Activated CD4-positive, alpha-beta T cell treated with anti-CD3 and anti-CD28 coated beads for 36 hours (primary cell): ENCODE data around the gene MLC1. TPM values are rescaled to one million over a fixed set of nuclear protein-coding genes. Genes with fewer than 3 reads are reported as not detected.

Source experiments
- ATAC-seq: fragments of 200-7000 bp; cut with Tn5 transposase; one replicate; pipeline ENCODE4 v1.10.0; 2021; ENCODE audit warnings: mild to moderate bottlenecking, moderate library complexity
- CTCF ChIA-PET: fragments of 350-600 bp; sonication (Branson Sonifier 250); formaldehyde crosslinking; loops from one replicate; lab custom pipeline; 2021; ENCODE audit warnings: antibody characterized with exemption; lab: Charles Lee
- POLR2A ChIA-PET: fragments of 350-600 bp; sonication (Branson Sonifier 250); formaldehyde crosslinking; loops from one replicate; lab custom pipeline; 2021; ENCODE audit warnings: antibody characterized with exemption, inconsistent platforms; lab: Charles Lee
- DNase-seq: peaks from one replicate; pipeline ENCODE4 v3.0.0-alpha.2; 2020
- H3K27ac Mint-ChIP-seq: one replicate; pipeline ENCODE4 v1.8.0; 2021; ENCODE audit warnings: mixed read lengths
- H3K27me3 Mint-ChIP-seq: one replicate; pipeline ENCODE4 v1.8.0; 2021; ENCODE audit warnings: mixed read lengths
- H3K36me3 Mint-ChIP-seq: one replicate; pipeline ENCODE4 v1.8.0; 2021; ENCODE audit warnings: low read depth, mixed read lengths
- H3K4me1 Mint-ChIP-seq: one replicate; pipeline ENCODE4 v1.8.0; 2021; ENCODE audit warnings: mixed read lengths
- H3K4me3 Mint-ChIP-seq: one replicate; pipeline ENCODE4 v1.8.0; 2021; ENCODE audit warnings: mild to moderate bottlenecking, moderate library complexity, mixed read lengths
- H3K9me3 Mint-ChIP-seq: one replicate; pipeline ENCODE4 v1.8.0; 2021; ENCODE audit warnings: low read depth, mixed read lengths
- intact Hi-C, 2 experiments: fragments of 100-400 bp; cut with DNase I in 1 of 2; cut with micrococcal nuclease in 1 of 2; formaldehyde crosslinking; loops; one replicate each; pipeline versions ENCODE4 v1.14.2 to v1.15.1; 2022 to 2024; cut with DNase I, micrococcal nuclease
- total RNA-seq, 2 experiments: library from RNA; stranded (reverse); gene quantifications; one replicate each; pipeline ENCODE4 v1.2.3, GENCODE V29; 2021

Gene MLC1
- total RNA-seq, result not detected

DNA sequence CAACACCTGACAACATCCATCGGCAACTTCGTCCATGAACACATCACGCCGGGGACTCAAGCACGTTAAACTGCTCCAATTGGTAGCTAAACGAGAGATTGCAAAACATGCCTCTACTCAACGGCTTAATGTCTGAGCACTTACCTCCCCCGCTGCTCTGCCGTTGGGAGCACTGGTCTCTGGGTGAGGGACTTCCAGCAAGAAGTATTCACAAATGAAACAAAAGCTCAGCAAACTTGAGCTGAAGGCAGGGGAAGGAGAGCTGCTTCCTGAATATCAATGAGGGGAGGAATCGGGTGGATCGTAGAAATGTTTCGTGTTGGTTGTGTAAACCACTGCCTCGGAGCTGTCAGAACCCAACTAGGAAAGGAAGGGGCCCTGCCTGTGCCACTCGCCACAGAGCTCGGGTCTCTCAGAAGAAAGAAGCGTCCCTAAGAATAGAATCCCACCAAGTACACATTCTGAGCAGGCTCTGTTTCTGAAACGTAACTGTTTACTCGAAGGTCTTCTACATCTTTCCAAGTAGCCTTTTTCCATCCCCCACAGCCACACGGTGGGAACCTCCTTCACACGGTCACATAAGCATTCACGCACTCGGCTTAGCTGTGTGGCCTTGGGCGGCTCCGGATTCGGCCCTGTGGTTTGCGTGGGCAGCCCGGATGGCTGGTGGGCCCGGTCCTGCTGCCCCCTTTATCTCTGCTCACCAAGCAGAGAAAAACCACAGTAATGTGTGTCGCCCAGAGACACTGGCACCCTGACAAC, at the start of gene MLC1:
TSS of gene MLC1 (minus strand) at position 216 of the 762 bp plus-strand sequence. CDS start 524 bp downstream, outside the sequence.
- POLR2A ChIA-PET, result interaction anchor here (0.6 kb wide), 1 partner anchor 50 kb away, joined by 4 read pairs; no protein-coding TSS in a partner anchor
- CTCF ChIA-PET, result interaction anchor here (0.7 to 1.8 kb wide), 6 partner anchors 10 to 322 kb away, joined by 3 to 5 read pairs (median 4); no protein-coding TSS in a partner anchor
- DNase-seq, result peak; percentile 28
- Mint-ChIP-seq H3K4me3 (peak within 1 kb of the TSS; percentile 3), H3K27ac (peak within 1 kb of the TSS; percentile 3), H3K27me3 (peaks cover 31% of the 10 kb centered on the region), H3K4me1 (peaks cover 12% of the 10 kb centered on the region), H3K36me3 (peaks cover 4% of the 10 kb centered on the region), H3K9me3 (peaks cover 11% of the 10 kb centered on the region)
- ATAC-seq, result peak; percentile 70
- intact Hi-C loops, result no loop called here

GRCh38 chr22:50134481-50134880, 49.3 kb upstream of the MLC1 start:
- no peak for DNase-seq
- H3K27me3 Mint-ChIP-seq, result peaks cover 20% of the 10 kb centered on the region
- no peaks in the 10 kb centered on the region for H3K9me3 Mint-ChIP-seq
- H3K27ac Mint-ChIP-seq, result no peak overlapping the region
- ATAC-seq, result no peak
- ChIA-PET CTCF (no interaction called here), POLR2A (no interaction called here)
- H3K4me1 Mint-ChIP-seq, result no peaks in the 10 kb centered on the region
- no peak overlapping the region for H3K4me3 Mint-ChIP-seq
- intact Hi-C loops, result no loop called here
- no peaks in the 10 kb centered on the region for H3K36me3 Mint-ChIP-seq

- Mint-ChIP-seq H3K9me3 (no peaks in the 10 kb centered on the region), H3K27me3 (peaks cover 16% of the 10 kb centered on the region), H3K36me3 (no peaks in the 10 kb centered on the region), H3K27ac (no peak overlapping the region), H3K4me1 (no peaks in the 10 kb centered on the region), H3K4me3 (no peak overlapping the region)
- ChIA-PET CTCF (interaction anchor here (1.0 kb wide), 1 partner anchor 11 kb away, joined by 4 read pairs; no protein-coding TSS in a partner anchor), POLR2A (no interaction called here)
- intact Hi-C loops, result no loop called here
- ATAC-seq (no peak), DNase-seq (no peak)
These were observed 46.7 kb upstream of the MLC1 start for GRCh38 chr22:50131894-50132293.

- intact Hi-C loops, result no loop called here
- ChIA-PET POLR2A (no interaction called here), CTCF (interaction anchor here (0.7 kb wide), 1 partner anchor 46 kb away, joined by 4 read pairs; no protein-coding TSS in a partner anchor)
- Mint-ChIP-seq H3K27me3 (peaks cover 19% of the 10 kb centered on the region), H3K4me3 (no peak overlapping the region), H3K4me1 (no peaks in the 10 kb centered on the region), H3K9me3 (peaks cover 3% of the 10 kb centered on the region), H3K27ac (no peak overlapping the region), H3K36me3 (no peaks in the 10 kb centered on the region)
- ATAC-seq (no peak), DNase-seq (no peak)
These were observed 44.0 kb upstream of the MLC1 start for GRCh38 chr22:50129121-50129736.

GRCh38 chr22:50125029-50125428, 39.8 kb upstream of the MLC1 start:
- Mint-ChIP-seq H3K4me3 (no peak overlapping the region), H3K4me1 (no peaks in the 10 kb centered on the region), H3K27ac (no peak overlapping the region), H3K9me3 (peaks cover 12% of the 10 kb centered on the region), H3K27me3 (peaks cover 19% of the 10 kb centered on the region), H3K36me3 (no peaks in the 10 kb centered on the region)
- intact Hi-C loops, result no loop called here
- CTCF ChIA-PET, result interaction anchor here (0.7 kb wide), 1 partner anchor 357 kb away, joined by 3 read pairs; no protein-coding TSS in a partner anchor
- ATAC-seq (no peak), DNase-seq (no peak)
- POLR2A ChIA-PET, result no interaction called here

GRCh38 chr22:50123119-50123518, 37.9 kb upstream of the MLC1 start:
- Mint-ChIP-seq H3K27ac (no peak overlapping the region), H3K9me3 (peaks cover 12% of the 10 kb centered on the region), H3K4me3 (no peak overlapping the region), H3K36me3 (no peaks in the 10 kb centered on the region), H3K4me1 (no peaks in the 10 kb centered on the region), H3K27me3 (peaks cover 12% of the 10 kb centered on the region)
- intact Hi-C loops, result no loop called here
- ChIA-PET CTCF (no interaction called here), POLR2A (no interaction called here)
- ATAC-seq (no peak), DNase-seq (no peak)

- ATAC-seq (no peak), DNase-seq (no peak)
- Mint-ChIP-seq H3K36me3 (no peaks in the 10 kb centered on the region), H3K27me3 (peaks cover 14% of the 10 kb centered on the region), H3K27ac (no peak overlapping the region), H3K4me1 (no peaks in the 10 kb centered on the region), H3K9me3 (peaks cover 12% of the 10 kb centered on the region), H3K4me3 (no peak overlapping the region)
- ChIA-PET CTCF (no interaction called here), POLR2A (no interaction called here)
- intact Hi-C loops, result no loop called here
These were observed 36.0 kb upstream of the MLC1 start for GRCh38 chr22:50121202-50121740.

DNA sequence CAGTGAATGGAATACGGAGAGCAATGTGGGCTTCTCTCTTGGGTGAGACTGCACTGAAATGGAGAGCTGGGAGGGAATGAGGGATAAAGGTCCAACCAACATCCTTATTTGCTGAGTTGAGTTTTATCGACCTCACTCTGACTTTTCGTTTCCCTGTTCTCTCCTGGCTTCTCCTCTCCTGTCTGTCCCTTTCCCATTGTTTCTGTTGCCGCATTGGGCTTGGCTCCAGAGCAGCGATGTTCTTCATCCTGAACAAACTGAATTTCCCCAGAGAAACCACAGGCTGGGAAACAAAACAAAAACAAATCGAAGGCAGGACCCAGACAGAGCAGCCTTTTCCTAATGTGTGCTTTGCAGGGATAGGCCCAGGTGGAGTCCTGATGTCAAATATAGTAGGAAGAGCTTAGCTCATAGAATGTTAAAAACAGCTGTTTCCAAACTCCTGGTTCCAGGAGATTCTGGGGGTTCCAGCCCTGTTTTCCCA, 34.6 kb upstream of the MLC1 start:
- no peaks in the 10 kb centered on the region for H3K36me3 Mint-ChIP-seq
- intact Hi-C loops, result no loop called here
- POLR2A ChIA-PET, result no interaction called here

DNA sequence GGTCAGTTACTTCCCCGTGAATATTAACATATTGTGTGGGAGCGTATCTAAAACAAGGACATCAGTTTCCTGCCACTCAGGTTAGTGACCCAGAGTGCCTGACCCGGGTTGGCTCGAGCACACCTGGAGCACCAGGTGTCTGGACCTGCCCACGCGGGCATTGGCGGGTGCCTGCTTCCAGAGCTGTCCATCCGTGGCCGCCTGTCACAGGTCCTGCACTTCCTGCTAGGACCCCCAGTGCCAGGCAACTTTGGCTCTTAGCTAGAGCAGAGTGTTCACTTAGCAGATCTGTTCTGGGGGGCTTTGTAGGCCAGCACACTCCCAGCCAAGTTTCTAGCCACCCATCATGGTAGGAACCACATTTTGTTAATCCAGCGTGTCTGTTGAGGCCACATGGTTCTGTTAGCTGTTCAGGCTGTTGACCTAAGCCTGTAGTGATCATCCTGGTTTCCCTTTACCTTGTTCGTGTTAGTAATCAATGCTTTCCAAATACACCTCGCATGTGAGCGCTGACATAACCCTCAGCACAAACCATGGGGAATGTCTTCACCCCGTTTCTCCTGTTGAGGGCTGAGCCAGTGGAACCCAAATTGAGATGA, 34.0 kb upstream of the MLC1 start:
- CTCF ChIA-PET, result no interaction called here
- Mint-ChIP-seq H3K9me3 (peaks cover 10% of the 10 kb centered on the region), H3K4me1 (no peaks in the 10 kb centered on the region), H3K27ac (no peak overlapping the region), H3K27me3 (peaks cover 10% of the 10 kb centered on the region), H3K36me3 (no peaks in the 10 kb centered on the region), H3K4me3 (no peak overlapping the region)
- intact Hi-C loops, result no loop called here
- ATAC-seq (no peak), DNase-seq (no peak)
- POLR2A ChIA-PET, result no interaction called here

More for the DNA sequence above, 34.6 kb upstream of the MLC1 start:
- Mint-ChIP-seq H3K4me3 (no peak overlapping the region), H3K9me3 (peaks cover 12% of the 10 kb centered on the region), H3K27me3 (peaks cover 9% of the 10 kb centered on the region), H3K4me1 (no peaks in the 10 kb centered on the region), H3K27ac (no peak overlapping the region)
- DNase-seq (no peak), ATAC-seq (no peak)
- CTCF ChIA-PET, result interaction anchor here (1.0 kb wide), 1 partner anchor 19 kb away, joined by 4 read pairs; no protein-coding TSS in a partner anchor

DNA sequence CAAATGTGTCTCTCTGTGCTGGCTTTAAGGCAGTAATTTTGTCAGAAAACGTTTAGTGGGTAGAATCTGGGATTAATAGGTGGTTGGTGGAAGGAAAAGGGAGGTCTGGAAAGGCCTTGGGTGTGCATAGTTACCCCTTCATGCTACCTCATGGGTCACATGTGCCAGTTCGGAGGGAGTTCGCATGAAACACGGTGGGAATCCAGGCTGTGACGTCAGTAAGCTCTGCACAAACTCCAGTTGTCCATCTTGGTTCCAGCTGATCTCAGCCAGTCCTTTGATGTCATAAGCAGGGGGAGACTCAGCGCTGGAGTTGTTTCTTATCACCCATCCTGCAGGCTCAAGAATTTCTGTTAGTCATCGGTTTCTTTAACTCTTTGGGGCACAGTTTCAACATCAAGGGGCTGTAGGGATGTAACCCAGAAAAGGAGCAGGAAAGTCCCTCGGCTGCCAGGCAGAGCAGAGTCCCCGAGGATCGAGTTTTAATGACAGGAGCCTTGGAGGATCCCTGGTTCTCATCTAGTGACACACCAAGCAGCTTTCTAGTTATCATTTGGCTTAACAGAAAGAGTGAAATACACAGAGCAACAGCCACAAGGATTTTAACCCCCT, 33.4 kb upstream of the MLC1 start:
- intact Hi-C loops, result no loop called here
- H3K9me3 Mint-ChIP-seq, result peaks cover 4% of the 10 kb centered on the region
- ATAC-seq (no peak), DNase-seq (no peak)
- ChIA-PET CTCF (no interaction called here), POLR2A (no interaction called here)
- no peak overlapping the region for H3K27ac Mint-ChIP-seq
- H3K27me3 Mint-ChIP-seq, result peaks cover 6% of the 10 kb centered on the region
- H3K36me3 Mint-ChIP-seq, result no peaks in the 10 kb centered on the region
- H3K4me3 Mint-ChIP-seq, result no peak overlapping the region
- no peaks in the 10 kb centered on the region for H3K4me1 Mint-ChIP-seq

DNA sequence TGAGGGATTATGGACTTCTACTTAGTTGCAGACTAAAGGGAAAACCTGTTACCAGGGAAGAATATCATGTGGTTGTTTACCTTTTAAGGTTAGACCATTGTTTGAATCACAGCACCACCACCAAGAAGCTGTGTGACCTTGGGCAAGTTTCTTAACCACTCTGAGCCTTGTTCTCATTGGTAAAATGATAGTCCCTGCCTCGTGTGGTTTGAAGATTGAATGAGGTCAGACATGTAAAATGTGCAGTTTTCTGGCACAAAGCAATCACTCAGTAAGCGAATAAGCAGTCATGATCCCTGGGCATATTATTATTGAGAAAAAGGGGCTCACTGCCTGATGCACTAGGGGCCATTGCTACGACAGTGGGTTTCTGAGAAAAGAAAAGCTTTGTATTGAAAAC, 32.9 kb upstream of the MLC1 start:
- H3K27ac Mint-ChIP-seq, result no peak overlapping the region
- peaks cover 10% of the 10 kb centered on the region for H3K27me3 Mint-ChIP-seq
- no peak for DNase-seq
- POLR2A ChIA-PET, result no interaction called here
- CTCF ChIA-PET, result no interaction called here
- H3K9me3 Mint-ChIP-seq, result no peaks in the 10 kb centered on the region
- no peaks in the 10 kb centered on the region for H3K36me3 Mint-ChIP-seq
- H3K4me3 Mint-ChIP-seq, result no peak overlapping the region
- intact Hi-C loops, result no loop called here
- no peak for ATAC-seq
- H3K4me1 Mint-ChIP-seq, result no peaks in the 10 kb centered on the region
